K562 (cell line): ENCODE measurements around the gene GRIK1. TPM values are rescaled to one million over a fixed set of nuclear protein-coding genes. Genes with fewer than 3 reads are reported as not detected.

Experiments
- ADNP ChIP-seq: fragments of 200-800 bp; sonication (Bioruptor generic); IDR thresholded peaks from 2 replicates; pipeline ENCODE4 v1.6.1; 2016; ENCODE audit warnings: missing genetic modification characterization, missing compliant biosample characterization
- C11orf30 ChIP-seq: fragments of 450-650 bp; IDR thresholded peaks from 2 replicates; pipeline ENCODE4 v1.6.1; 2016; ENCODE audit warnings: low read depth, mild to moderate bottlenecking
- EHMT2 ChIP-seq: fragments of 450-650 bp; IDR thresholded peaks from 2 replicates; pipeline ENCODE4 v1.6.1; 2018; ENCODE audit warnings: antibody characterized with exemption
- GABPB2 ChIP-seq: fragments of 250-450 bp; sonication (Bioruptor Pico); conservative IDR thresholded peaks from 2 replicates; pipeline ENCODE4 v1.5.1; 2021; ENCODE audit warnings: mild to moderate bottlenecking
- GTF2B ChIP-seq: IDR thresholded peaks from 2 replicates; pipeline ENCODE4 v1.6.1; 2011; ENCODE audit not compliant: insufficient read length; ENCODE audit errors: extremely low read depth
- JUN ChIP-seq, 2 experiments: sonication (generic) in 1 of 2; formaldehyde crosslinking in 1 of 2; IDR thresholded peaks; 2 replicates each; pipeline versions ENCODE4 v1.6.1 to v1.8.0; 2012 to 2022; ENCODE audit warnings: borderline replicate concordance in 2 of 2, mild to moderate bottlenecking in 2 of 2, improper control_type of control experiment in 1 of 2, low read depth in 1 of 2, low read length in 1 of 2, missing genetic modification reagents in 1 of 2
- KAT7 ChIP-seq: sonication (generic); formaldehyde crosslinking; IDR thresholded peaks from 2 replicates; pipeline ENCODE4 v1.8.0; 2022; ENCODE audit warnings: missing genetic modification reagents, mild to moderate bottlenecking, borderline replicate concordance
- LARP7 ChIP-seq: fragments of 450-650 bp; IDR thresholded peaks from 2 replicates; pipeline ENCODE4 v1.6.1; 2016
- MAFK ChIP-seq: IDR thresholded peaks from 2 replicates; pipeline ENCODE4 v1.6.1; 2011; ENCODE audit warnings: low read length, improper control_type of control experiment
- MBD1 ChIP-seq: fragments of 250-450 bp; sonication (Bioruptor Pico); IDR thresholded peaks from 2 replicates; pipeline ENCODE4 v1.8.0; 2022; ENCODE audit warnings: inconsistent platforms
- SUPT5H ChIP-seq: fragments of 450-650 bp; IDR thresholded peaks from 2 replicates; pipeline ENCODE4 v1.6.1; 2016
- TAF7 ChIP-seq: fragments of 450-650 bp; IDR thresholded peaks from 2 replicates; pipeline ENCODE4 v1.6.1; 2016; ENCODE audit warnings: missing genetic modification characterization, missing compliant biosample characterization
- USF2 ChIP-seq: sonication (generic); formaldehyde crosslinking; IDR thresholded peaks from 2 replicates; pipeline ENCODE4 v1.5.0; 2020; ENCODE audit warnings: missing genetic modification reagents
- YY1 ChIP-seq, 3 experiments: IDR thresholded peaks; 2 replicates each; pipeline ENCODE4 v1.6.1; 2011; ENCODE audit warnings: low read length in 2 of 3, mild to moderate bottlenecking in 2 of 3, moderate library complexity in 2 of 3, borderline replicate concordance in 1 of 3, control low read depth in 1 of 3, low read depth in 1 of 3; ENCODE audit not compliant: insufficient read depth in 3 of 3, insufficient replicate concordance in 2 of 3, control insufficient read depth in 1 of 3, insufficient read length in 1 of 3; ENCODE audit errors: extremely low read depth in 1 of 3
- ZBTB17 ChIP-seq: fragments of 450-650 bp; formaldehyde crosslinking; IDR thresholded peaks from 2 replicates; pipeline ENCODE4 v1.4.0; 2020; ENCODE audit warnings: mild to moderate bottlenecking
- ZFP1 ChIP-seq: fragments of 450-650 bp; formaldehyde crosslinking; IDR thresholded peaks from 2 replicates; pipeline ENCODE4 v1.4.0; 2020; ENCODE audit warnings: mild to moderate bottlenecking, mixed read lengths
- ZNF274 ChIP-seq: IDR thresholded peaks from 2 replicates; pipeline ENCODE4 v1.6.1; 2011; ENCODE audit warnings: low read depth, mild to moderate bottlenecking, low read length, moderate library complexity, borderline replicate concordance
- ZNF76 ChIP-seq: fragments of 250-450 bp; sonication (Bioruptor Pico); IDR thresholded peaks from 2 replicates; pipeline ENCODE4 v1.4.0; 2020; ENCODE audit warnings: mild to moderate bottlenecking, moderate library complexity, borderline replicate concordance
- polyA plus RNA-seq, 8 experiments: library from polyadenylated mRNA; depleted of rRNA in 4 of 8; stranded (reverse) in 5 of 8; unstranded in 3 of 8; fragments of >200 nt; fragmentation: Nextera tagmentation in 2 of 8; fragmentation: Illumina TruSeq in 1 of 8; extraction: Ambion mirVana in 2 of 8; extraction: Trizol in 1 of 8; gene quantifications; 2 replicates each; pipeline versions ENCODE4 v1.2.1 to v1.2.3, GENCODE V29; 2011 to 2014; ENCODE audit warnings: inconsistent platforms in 1 of 8, missing spikeins in 1 of 8
- total RNA-seq, 7 experiments: library from RNA; depleted of rRNA in 6 of 7; stranded (reverse); fragments of >200 nt in 6 of 7; fragmentation: Illumina TruSeq in 2 of 7; extraction: Trizol in 2 of 7; gene quantifications; 2 replicates each; pipeline versions ENCODE4 v1.2.1 to v1.2.3, GENCODE V29; 2011 to 2021; ENCODE audit warnings: low replicate concordance in 1 of 7
- TF ChIP-seq, protein P1 (sequence below): fragments of 250-450 bp; sonication (Bioruptor Pico); IDR thresholded peaks from 2 replicates; pipeline ENCODE4 v1.5.0; 2021; ENCODE audit warnings: mild to moderate bottlenecking, borderline replicate concordance
- TF ChIP-seq, protein P2 (sequence below): fragments of 200-800 bp; sonication (Bioruptor generic); IDR thresholded peaks from 2 replicates; pipeline ENCODE4 v1.6.1; 2017; ENCODE audit warnings: missing genetic modification characterization, missing compliant biosample characterization

The GRIK1 gene
- total and polyA plus RNA-seq, 9 of the 15 experiments (the other 6 are each of a cell fraction or from before 2014, with no cell fraction given) = 0.17 to 2.8 (median 0.53) TPM

- TF ChIP-seq, protein P1, sequence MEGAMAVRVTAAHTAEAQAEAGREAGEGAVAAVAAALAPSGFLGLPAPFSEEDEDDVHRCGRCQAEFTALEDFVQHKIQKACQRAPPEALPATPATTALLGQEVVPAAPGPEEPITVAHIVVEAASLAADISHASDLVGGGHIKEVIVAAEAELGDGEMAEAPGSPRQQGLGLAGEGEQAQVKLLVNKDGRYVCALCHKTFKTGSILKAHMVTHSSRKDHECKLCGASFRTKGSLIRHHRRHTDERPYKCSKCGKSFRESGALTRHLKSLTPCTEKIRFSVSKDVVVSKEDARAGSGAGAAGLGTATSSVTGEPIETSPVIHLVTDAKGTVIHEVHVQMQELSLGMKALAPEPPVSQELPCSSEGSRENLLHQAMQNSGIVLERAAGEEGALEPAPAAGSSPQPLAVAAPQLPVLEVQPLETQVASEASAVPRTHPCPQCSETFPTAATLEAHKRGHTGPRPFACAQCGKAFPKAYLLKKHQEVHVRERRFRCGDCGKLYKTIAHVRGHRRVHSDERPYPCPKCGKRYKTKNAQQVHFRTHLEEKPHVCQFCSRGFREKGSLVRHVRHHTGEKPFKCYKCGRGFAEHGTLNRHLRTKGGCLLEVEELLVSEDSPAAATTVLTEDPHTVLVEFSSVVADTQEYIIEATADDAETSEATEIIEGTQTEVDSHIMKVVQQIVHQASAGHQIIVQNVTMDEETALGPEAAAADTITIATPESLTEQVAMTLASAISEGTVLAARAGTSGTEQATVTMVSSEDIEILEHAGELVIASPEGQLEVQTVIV (CRISPR knock-in tag) = no peak
- TF ChIP-seq GABPB2 (no peak), EHMT2 (0 out of 2 replicates have a peak, but pooled peaks have one; percentile 31), ZNF274 (no peak), ZBTB17 (CRISPR knock-in tag) (no peak), TAF7 (tag) (no peak), KAT7 (CRISPR knock-in tag) (no peak), SUPT5H (no peak), ADNP (tag) (no peak; the same call in 1 of the 2 replicates), MBD1 (CRISPR knock-in tag) (no peak), MAFK (no peak), JUN (IDR thresholded peaks at IDR 0.05; ENCODE audit: borderline replicate concordance, low read depth, low read length) (no peak), JUN (CRISPR knock-in tag; IDR thresholded peaks at IDR 0.05; ENCODE audit: borderline replicate concordance) (no peak), C11orf30 (no peak), ZNF76 (no peak), ZFP1 (CRISPR knock-in tag) (no peak), USF2 (CRISPR knock-in tag) (no peak), YY1 (IDR thresholded peaks at IDR 0.05; ENCODE audit: borderline replicate concordance in 1 of 3, control insufficient read depth in 1 of 3, extremely low read depth in 1 of 3, insufficient read depth in 3 of 3, insufficient read length in 1 of 3, insufficient replicate concordance in 2 of 3, low read depth in 1 of 3, low read length in 2 of 3) (no peak), LARP7 (no peak), GTF2B (no peak)
- TF ChIP-seq, protein P2, sequence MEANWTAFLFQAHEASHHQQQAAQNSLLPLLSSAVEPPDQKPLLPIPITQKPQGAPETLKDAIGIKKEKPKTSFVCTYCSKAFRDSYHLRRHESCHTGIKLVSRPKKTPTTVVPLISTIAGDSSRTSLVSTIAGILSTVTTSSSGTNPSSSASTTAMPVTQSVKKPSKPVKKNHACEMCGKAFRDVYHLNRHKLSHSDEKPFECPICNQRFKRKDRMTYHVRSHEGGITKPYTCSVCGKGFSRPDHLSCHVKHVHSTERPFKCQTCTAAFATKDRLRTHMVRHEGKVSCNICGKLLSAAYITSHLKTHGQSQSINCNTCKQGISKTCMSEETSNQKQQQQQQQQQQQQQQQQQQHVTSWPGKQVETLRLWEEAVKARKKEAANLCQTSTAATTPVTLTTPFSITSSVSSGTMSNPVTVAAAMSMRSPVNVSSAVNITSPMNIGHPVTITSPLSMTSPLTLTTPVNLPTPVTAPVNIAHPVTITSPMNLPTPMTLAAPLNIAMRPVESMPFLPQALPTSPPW (CRISPR knock-in tag) = no peak
Observed at GRCh38 chr21:29613021-29613420, 326.8 kb downstream of the GRIK1 start (continued).
